ENCODE measurements around the gene CNKSR3.
"Not testable (repeated sequence)": the region's sequence is repeated elsewhere in the genome, so short reads cannot be mapped to it uniquely, and the experiment has no call there.

The CNKSR3 gene

GRCh38 chr6:154510144-154510905, at the start of gene CNKSR3:
Gene CNKSR3 (minus strand): TSS chr6:154510685. CDS start chr6:154510114, 571 bp downstream.
- peak; percentile 61 for DNase-seq

GRCh38 chr6:154558984-154559383, 48.5 kb upstream of the CNKSR3 start:
- no peak for DNase-seq

GRCh38 chr6:154558513-154558912, 48.0 kb upstream of the CNKSR3 start:
- no peak for DNase-seq

GRCh38 chr6:154555073-154555677, 44.7 kb upstream of the CNKSR3 start:
- DNase-seq: no peak

- no peak for DNase-seq
These were observed 44.0 kb upstream of the CNKSR3 start for GRCh38 chr6:154554491-154554890.

GRCh38 chr6:154550779-154551178, 40.3 kb upstream of the CNKSR3 start:
- DNase-seq: no peak

- no peak for DNase-seq
These were observed 38.7 kb upstream of the CNKSR3 start for GRCh38 chr6:154549179-154549578.

GRCh38 chr6:154548130-154548830, 37.8 kb upstream of the CNKSR3 start:
- no peak for DNase-seq

GRCh38 chr6:154543628-154544027, 33.1 kb upstream of the CNKSR3 start:
- DNase-seq: no peak

- DNase-seq: no peak
These were observed 32.3 kb upstream of the CNKSR3 start for GRCh38 chr6:154542747-154543146.

- not testable (repeated sequence) for DNase-seq
These were observed 31.4 kb upstream of the CNKSR3 start for GRCh38 chr6:154541837-154542236.

- DNase-seq: no peak
These were observed 29.2 kb upstream of the CNKSR3 start for GRCh38 chr6:154539593-154540269.

GRCh38 chr6:154538640-154539191, 28.2 kb upstream of the CNKSR3 start:
- no peak for DNase-seq

GRCh38 chr6:154537511-154538325, 27.2 kb upstream of the CNKSR3 start:
- no peak for DNase-seq

GRCh38 chr6:154536999-154537398, 26.5 kb upstream of the CNKSR3 start:
- no peak for DNase-seq

GRCh38 chr6:154536255-154536654, 25.8 kb upstream of the CNKSR3 start:
- DNase-seq: no peak

GRCh38 chr6:154535851-154536250, 25.4 kb upstream of the CNKSR3 start:
- DNase-seq: no peak

- no peak for DNase-seq
These were observed 24.7 kb upstream of the CNKSR3 start for GRCh38 chr6:154535147-154535546.

GRCh38 chr6:154534531-154534930, 24.0 kb upstream of the CNKSR3 start:
- DNase-seq: no peak

GRCh38 chr6:154532426-154532825, 21.9 kb upstream of the CNKSR3 start:
- no peak for DNase-seq

- no peak for DNase-seq
These were observed 19.5 kb upstream of the CNKSR3 start for GRCh38 chr6:154529957-154530356.

GRCh38 chr6:154528310-154528915, 17.9 kb upstream of the CNKSR3 start:
- no peak for DNase-seq
